H1 (cell line): ENCODE data around the gene SLC12A6. TPM values are rescaled to one million over a fixed set of nuclear protein-coding genes. Genes with fewer than 3 reads are reported as not detected.
A peak's percentile ranks its signal among the peaks of the same experiment; 100 is the strongest.

ENCODE experiments used
- CTCF ChIA-PET: fragments of 300-600 bp; sonication (Branson Sonifier 250); formaldehyde crosslinking; loops from one replicate; lab custom pipeline; 2021; ENCODE audit not compliant: partially characterized antibody; lab: Charles Lee
- POLR2A ChIA-PET: fragments of 300-600 bp; sonication (Branson Sonifier 250); formaldehyde crosslinking; loops from one replicate; lab custom pipeline; 2021; ENCODE audit warnings: inconsistent platforms; ENCODE audit not compliant: partially characterized antibody; lab: Charles Lee
- DNase-seq, 2 experiments: peaks; one replicate each; pipeline versions ENCODE4 v3.0.0 to v3.0.0-alpha.2; 2010 to 2022; ENCODE audit warnings: low spot score in 2 of 2, low read depth in 1 of 2, mixed read lengths in 1 of 2
- FAIRE-seq: peaks from 2 replicates; lab custom pipeline; 2011; peaks lifted over from hg19 to GRCh38; lab: Jason Lieb, UNC
- H2AFZ ChIP-seq: 2 replicates; pipeline ENCODE4 v1.8.1; 2012; ENCODE audit warnings: low read length, inconsistent platforms
- H2AK5ac ChIP-seq: 2 replicates; pipeline ENCODE4 v1.6.1; 2013; ENCODE audit warnings: low read depth, low read length
- H2BK120ac ChIP-seq: replicated peaks from 2 replicates; pipeline ENCODE3; 2013; ENCODE audit warnings: low read depth, low read length, inconsistent platforms
- H2BK12ac ChIP-seq: 2 replicates; pipeline ENCODE4 v1.6.1; 2013; ENCODE audit warnings: low read depth, low read length
- H2BK15ac ChIP-seq: 2 replicates; pipeline ENCODE4 v1.6.1; 2013; ENCODE audit warnings: low read length
- H2BK20ac ChIP-seq: 2 replicates; pipeline ENCODE4 v1.6.1; 2013; ENCODE audit warnings: low read length
- H2BK5ac ChIP-seq: 2 replicates; pipeline ENCODE4 v1.6.1; 2013; ENCODE audit warnings: low read depth, low read length
- H3K14ac ChIP-seq: 2 replicates; pipeline ENCODE4 v1.6.1; 2013; ENCODE audit warnings: inconsistent platforms; ENCODE audit not compliant: insufficient read length
- H3K18ac ChIP-seq: 2 replicates; pipeline ENCODE4 v1.6.1; 2013; ENCODE audit warnings: low read length; ENCODE audit errors: extremely low read depth
- H3K23ac ChIP-seq: 2 replicates; pipeline ENCODE4 v1.6.1; 2013; ENCODE audit warnings: inconsistent platforms; ENCODE audit not compliant: insufficient read length
- H3K23me2 ChIP-seq: 2 replicates; pipeline ENCODE4 v1.6.1; 2013; ENCODE audit warnings: low read depth, low read length
- H3K27ac ChIP-seq: 2 replicates; pipeline ENCODE4 v1.6.1; 2011; ENCODE audit warnings: low read depth, low read length, inconsistent platforms
- H3K27me3 ChIP-seq, 4 experiments: replicated peaks in 1 of 4; 1 replicate in 1 of 4; 2 replicates in 3 of 4; pipeline versions ENCODE4 v1.6.1 to v1.8.1; 2011 to 2013; ENCODE audit warnings: low read length in 3 of 4, mild to moderate bottlenecking in 3 of 4, inconsistent platforms in 2 of 4, mixed read lengths in 2 of 4, moderate library complexity in 1 of 4; ENCODE audit not compliant: control insufficient read depth in 3 of 4, insufficient read depth in 3 of 4; ENCODE audit errors: extremely low read depth in 1 of 4
- H3K36me3 ChIP-seq, 4 experiments: 2 replicates each; pipeline versions ENCODE4 v1.6.1 to v1.8.1; 2011 to 2013; ENCODE audit warnings: mild to moderate bottlenecking in 4 of 4, low read length in 3 of 4, moderate library complexity in 2 of 4, control low read depth in 1 of 4, inconsistent platforms in 1 of 4; ENCODE audit not compliant: insufficient read depth in 4 of 4, control insufficient read depth in 2 of 4
- H3K4ac ChIP-seq: replicated peaks from 2 replicates; pipeline ENCODE3; 2013; ENCODE audit warnings: low read length, low read depth, mixed read lengths, inconsistent platforms; ENCODE audit not compliant: insufficient read length
- H3K4me1 ChIP-seq, 4 experiments: replicated peaks in 1 of 4; 1 replicate in 1 of 4; 2 replicates in 3 of 4; pipeline versions ENCODE4 v1.6.1 to v1.8.1; 2011 to 2013; ENCODE audit warnings: low read length in 3 of 4, inconsistent platforms in 2 of 4, mixed read lengths in 1 of 4; ENCODE audit not compliant: insufficient read depth in 4 of 4, control insufficient read depth in 3 of 4
- H3K4me2 ChIP-seq, 2 experiments: 2 replicates each; pipeline versions ENCODE4 v1.6.1 to v1.8.1; 2011 to 2013; ENCODE audit warnings: low read depth in 2 of 2, low read length in 2 of 2, control low read depth in 1 of 2, inconsistent platforms in 1 of 2, mild to moderate bottlenecking in 1 of 2; ENCODE audit not compliant: insufficient read depth in 1 of 2
- H3K4me3 ChIP-seq, 4 experiments: fragments of 200-600, 300-600 bp in 1 of 4; sonication (generic), shearing (Covaris generic), sonication (Bioruptor Twin) in 1 of 4; 2 replicates each; pipeline versions ENCODE4 v1.5.1 to v1.8.1; 2011 to 2016; ENCODE audit warnings: low read length in 4 of 4, low read depth in 3 of 4, control low read depth in 2 of 4, inconsistent platforms in 2 of 4, mild to moderate bottlenecking in 2 of 4, mixed read lengths in 1 of 4, moderate library complexity in 1 of 4; ENCODE audit not compliant: insufficient read depth in 2 of 4; ENCODE audit errors: extremely low read depth in 1 of 4
- H3K56ac ChIP-seq: replicated peaks from 2 replicates; pipeline ENCODE3; 2013; ENCODE audit warnings: low read depth, mild to moderate bottlenecking, mixed read lengths, low read length, inconsistent platforms; ENCODE audit not compliant: insufficient read length
- H3K79me1 ChIP-seq: 2 replicates; pipeline ENCODE4 v1.6.1; 2013; ENCODE audit warnings: low read depth, low read length, control low read depth
- H3K79me2 ChIP-seq, 2 experiments: 2 replicates each; pipeline versions ENCODE4 v1.6.1 to v1.8.1; 2012 to 2013; ENCODE audit warnings: low read length in 2 of 2, mild to moderate bottlenecking in 2 of 2, inconsistent platforms in 1 of 2; ENCODE audit not compliant: insufficient read depth in 2 of 2, control insufficient read depth in 1 of 2
- H3K9ac ChIP-seq, 4 experiments: replicated peaks in 1 of 4; 1 replicate in 1 of 4; 2 replicates in 3 of 4; pipeline versions ENCODE4 v1.6.1 to v1.8.1; 2011 to 2013; ENCODE audit warnings: low read depth in 3 of 4, low read length in 3 of 4, control low read depth in 2 of 4, mild to moderate bottlenecking in 2 of 4, moderate library complexity in 2 of 4, inconsistent platforms in 1 of 4; ENCODE audit errors: extremely low read depth in 1 of 4
- H3K9me3 ChIP-seq, 2 experiments: 2 replicates each; pipeline versions ENCODE4 v1.6.1 to v1.8.1; 2012 to 2013; ENCODE audit warnings: mild to moderate bottlenecking in 2 of 2, moderate library complexity in 2 of 2, control low read depth in 1 of 2, inconsistent platforms in 1 of 2, low read depth in 1 of 2, low read length in 1 of 2, mixed read lengths in 1 of 2; ENCODE audit not compliant: insufficient read depth in 2 of 2
- H4K20me1 ChIP-seq, 2 experiments: replicated peaks in 1 of 2; 2 replicates each; pipeline versions ENCODE3 to v1.8.1; 2011 to 2013; ENCODE audit warnings: inconsistent platforms in 2 of 2, low read length in 2 of 2, mild to moderate bottlenecking in 1 of 2; ENCODE audit not compliant: insufficient read depth in 2 of 2, control insufficient read depth in 1 of 2
- H4K5ac ChIP-seq: 2 replicates; pipeline ENCODE4 v1.6.1; 2013; ENCODE audit warnings: low read length, low read depth, mixed read lengths, inconsistent platforms; ENCODE audit not compliant: insufficient read length
- H4K8ac ChIP-seq: 2 replicates; pipeline ENCODE4 v1.8.0; 2013; ENCODE audit warnings: mild to moderate bottlenecking, moderate library complexity, low read length, inconsistent platforms; ENCODE audit not compliant: insufficient read depth; ENCODE audit errors: extremely low read depth
- H4K91ac ChIP-seq: replicated peaks from 2 replicates; pipeline ENCODE3; 2013; ENCODE audit warnings: low read length, mixed read lengths, inconsistent platforms; ENCODE audit not compliant: insufficient read length
- SAP30 ChIP-seq: fragments of 300-600 bp; sonication (generic); IDR thresholded peaks from 2 replicates; pipeline ENCODE4 v1.7.1; 2012; ENCODE audit warnings: low read length, moderate library complexity, mild to moderate bottlenecking, inconsistent platforms; ENCODE audit not compliant: insufficient read depth, insufficient replicate concordance
- WGBS, 2 experiments: shearing (Covaris generic) in 1 of 2; methylation state at CpG; one replicate each; pipeline versions ENCODE4 v1.1.6 to v1.1.7; 2013 to 2015; ENCODE audit warnings: low lambda C conversion rate in 2 of 2, mixed read lengths in 2 of 2, inconsistent platforms in 1 of 2, low coverage in 1 of 2, missing lambda C conversion rate in 1 of 2; ENCODE audit not compliant: insufficient replicate concordance in 2 of 2, insufficient coverage in 1 of 2, insufficient read length in 1 of 2; ENCODE audit errors: extremely low coverage in 1 of 2, missing lambda C conversion rate in 1 of 2; 5-methylcytosine and 5-hydroxymethylcytosine counted together
- polyA plus RNA-seq, 7 experiments: library from polyadenylated mRNA; depleted of rRNA in 3 of 7; stranded (reverse) in 5 of 7; unstranded in 2 of 7; fragments of >200 nt in 5 of 7; fragments of 200-250 nt in 2 of 7; gene quantifications; 1 replicate in 5 of 7; 2 replicates in 1 of 7; 4 replicates in 1 of 7; pipeline versions ENCODE4 v1.2.1 to v1.2.3, GENCODE V29; 2011 to 2013; ENCODE audit warnings: missing spikeins in 2 of 7, mixed read lengths in 2 of 7
- total RNA-seq: library from RNA; stranded (reverse); fragmentation: NEBNext Ultra II Directional; extraction: Animal tissue kit (Norgen Biotek cat#: 25700); gene quantifications from 2 replicates; pipeline ENCODE4 v1.2.1, GENCODE V29; 2021
- TF ChIP-seq, protein P1 (sequence below): IDR thresholded peaks from 2 replicates; pipeline ENCODE4 v1.6.1; 2012; ENCODE audit warnings: inconsistent platforms

Gene SLC12A6
- total and polyA plus RNA-seq, 2 of the 8 experiments (the other 6 are each of a cell fraction or from before 2014, with no cell fraction given) = 9.2 to 11.1 TPM

DNA sequence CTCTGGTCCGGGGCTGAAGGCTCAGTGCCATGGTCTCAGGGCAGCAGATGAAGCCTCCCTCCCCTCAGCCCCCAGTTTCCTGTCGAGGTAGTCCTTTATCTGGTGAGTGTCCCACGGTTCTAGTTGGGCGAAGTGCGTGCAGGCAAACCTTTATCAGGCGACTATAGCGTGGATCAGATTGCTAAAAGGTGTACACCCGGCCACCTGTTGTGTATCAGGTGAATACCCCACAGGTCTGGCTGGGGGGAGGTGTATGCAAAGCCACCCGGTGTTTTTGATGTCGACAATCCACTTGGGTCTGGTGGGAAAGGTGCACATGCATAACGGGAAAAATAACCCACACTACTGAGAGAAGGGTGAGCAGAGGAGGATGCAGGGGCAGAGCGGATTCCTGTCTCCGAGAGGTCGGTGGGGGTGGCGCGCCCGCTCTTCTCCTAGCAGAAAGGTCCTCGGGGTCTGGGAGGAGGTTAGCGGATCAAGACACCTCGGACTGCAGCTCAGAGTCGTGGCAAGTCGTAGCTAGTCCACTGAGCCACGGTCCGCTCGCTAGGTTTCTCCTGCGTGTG lies 507 bp downstream of the SLC12A6 start:
- Histone ChIP-seq H4K91ac (no peak overlapping the region), H3K4me3 (peak overlapping the region; percentile 65 to 86 (median 74)), H3K9ac (peak overlapping the region in 3 of 4 experiments; percentile 42 to 71 (median 60); a peak in 4 of 7 replicates), H2AFZ (0 out of 2 replicates have a peak overlapping the region, but pooled peaks have one; percentile 26), H3K79me2 (peaks cover 0 to 11% of the 10 kb centered on the region in 2 experiments; a peak in 3 of 4 replicates), H3K79me1 (peaks cover 4% of the 10 kb centered on the region; the same call in 1 of the 2 replicates), H2BK15ac (no peak overlapping the region), H2AK5ac (no peak overlapping the region), H3K4ac (no peak overlapping the region), H4K20me1 (no peaks in the 10 kb centered on the region), H3K4me2 (peak overlapping the region; percentile 72 to 93), H3K4me1 (peaks cover 0 to 4% (median 2%) of the 10 kb centered on the region in 4 experiments; a peak in 4 of 7 replicates), H2BK12ac (no peak overlapping the region), H3K36me3 (peaks cover 2 to 13% (median 6%) of the 10 kb centered on the region in 4 experiments; a peak in 5 of 8 replicates), H4K8ac (no peak overlapping the region), H3K27ac (no peak overlapping the region), H3K18ac (peak overlapping the region; percentile 15; the same call in 1 of the 2 replicates), H2BK120ac (no peak overlapping the region), H2BK20ac (no peak overlapping the region), H3K14ac (no peak overlapping the region), H3K27me3 (no peaks in the 10 kb centered on the region), H4K5ac (no peak overlapping the region), H3K23me2 (peaks cover 8% of the 10 kb centered on the region; the same call in 1 of the 2 replicates), H3K9me3 (no peaks in the 10 kb centered on the region), H3K56ac (peak overlapping the region; percentile 1), H3K23ac (no peak overlapping the region), H2BK5ac (no peak overlapping the region; the same call in 1 of the 2 replicates)
- ChIA-PET CTCF (interaction anchor here (0.8 to 2.1 kb wide), 4 partner anchors 8 to 22 kb away, joined by 3 to 9 read pairs (median 4); no protein-coding TSS in a partner anchor), POLR2A (interaction anchor here (0.6 to 4.7 kb wide), 6 partner anchors 9 to 29 kb away, joined by 3 to 35 read pairs (median 4); partner anchors contain the start of gene LPCAT4)
- 8% methylated on average over 23 of the region's 26 CpGs; no CpG with 5 or more reads in 1 of the 2 experiments for WGBS, 2 experiments
- TF ChIP-seq, protein P1, sequence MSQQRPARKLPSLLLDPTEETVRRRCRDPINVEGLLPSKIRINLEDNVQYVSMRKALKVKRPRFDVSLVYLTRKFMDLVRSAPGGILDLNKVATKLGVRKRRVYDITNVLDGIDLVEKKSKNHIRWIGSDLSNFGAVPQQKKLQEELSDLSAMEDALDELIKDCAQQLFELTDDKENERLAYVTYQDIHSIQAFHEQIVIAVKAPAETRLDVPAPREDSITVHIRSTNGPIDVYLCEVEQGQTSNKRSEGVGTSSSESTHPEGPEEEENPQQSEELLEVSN = no peak
- TF ChIP-seq SAP30 = peak; percentile 36
- FAIRE-seq = no peak
- no peak for DNase-seq
